GM12892 (cell line): Measurements from ENCODE around the gene PDZRN4. TPM values are rescaled to one million over a fixed set of nuclear protein-coding genes. Genes with fewer than 3 reads are reported as not detected.
"Not testable (repeated sequence)": the region's sequence is repeated elsewhere in the genome, so short reads cannot be mapped to it uniquely, and the experiment has no call there.

Experiments
- DNase-seq: peaks from one replicate; pipeline ENCODE4 v3.0.0; 2011; ENCODE audit not compliant: insufficient read length
- FAIRE-seq: peaks from 2 replicates; lab custom pipeline; 2011; peaks lifted over from hg19 to GRCh38; lab: Jason Lieb, UNC
- POLR2A ChIP-seq: IDR thresholded peaks from 2 replicates; pipeline ENCODE4 v1.6.1; 2011; ENCODE audit warnings: low read depth, low read length, control low read depth
- POLR2AphosphoS5 ChIP-seq: IDR thresholded peaks from 2 replicates; pipeline ENCODE4 v1.6.1; 2011; ENCODE audit warnings: low read depth, low read length, control low read depth
- TAF1 ChIP-seq: IDR thresholded peaks from 2 replicates; pipeline ENCODE4 v1.6.1; 2011; ENCODE audit warnings: low read depth, mild to moderate bottlenecking, control low read depth, low read length, borderline replicate concordance
- polyA plus RNA-seq: library from polyadenylated mRNA; unstranded; fragments of >200 nt; gene quantifications from one replicate; pipeline ENCODE4 v1.2.1, GENCODE V29; 2012; ENCODE audit warnings: missing spikeins, inconsistent platforms; ENCODE audit not compliant: missing spikeins

Gene PDZRN4
- not detected for polyA plus RNA-seq

DNA sequence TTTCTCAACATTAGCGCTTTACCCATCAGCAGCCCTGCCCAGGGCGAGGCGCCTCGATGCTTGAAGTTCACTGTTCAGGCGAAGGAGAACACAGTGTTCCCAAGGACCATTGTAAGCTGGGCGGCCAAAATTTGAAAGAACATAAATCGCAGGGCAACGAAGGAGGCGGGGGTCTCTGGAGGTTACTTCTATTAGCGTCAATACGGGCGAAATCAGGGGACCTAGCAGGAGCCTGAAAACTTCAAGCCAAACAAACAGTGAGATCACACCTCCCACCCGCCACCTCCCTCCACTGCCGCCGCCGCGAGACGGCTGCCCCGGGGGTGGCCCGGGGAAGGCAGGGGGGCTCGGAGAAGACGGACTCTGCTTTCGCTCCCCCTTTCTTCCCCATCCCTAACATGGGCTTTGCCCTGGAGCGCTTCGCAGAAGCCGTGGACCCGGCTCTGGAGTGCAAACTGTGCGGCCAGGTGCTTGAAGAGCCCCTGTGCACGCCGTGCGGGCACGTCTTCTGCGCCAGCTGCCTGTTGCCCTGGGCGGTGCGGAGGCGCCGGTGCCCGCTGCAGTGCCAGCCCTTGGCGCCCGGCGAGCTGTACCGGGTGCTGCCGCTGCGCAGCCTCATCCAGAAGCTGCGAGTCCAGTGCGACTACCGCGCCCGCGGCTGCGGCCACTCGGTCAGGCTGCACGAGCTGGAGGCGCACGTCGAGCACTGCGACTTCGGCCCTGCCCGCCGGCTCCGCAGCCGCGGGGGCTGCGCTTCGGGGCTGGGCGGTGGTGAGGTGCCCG lies at the start of gene PDZRN4:
Gene PDZRN4 (plus strand): TSS at position 263 of the 783 bp plus-strand sequence.
- TF ChIP-seq POLR2A (no peak), POLR2AphosphoS5 (no peak), TAF1 (no peak)
- FAIRE-seq = no peak
- no peak for DNase-seq

DNA sequence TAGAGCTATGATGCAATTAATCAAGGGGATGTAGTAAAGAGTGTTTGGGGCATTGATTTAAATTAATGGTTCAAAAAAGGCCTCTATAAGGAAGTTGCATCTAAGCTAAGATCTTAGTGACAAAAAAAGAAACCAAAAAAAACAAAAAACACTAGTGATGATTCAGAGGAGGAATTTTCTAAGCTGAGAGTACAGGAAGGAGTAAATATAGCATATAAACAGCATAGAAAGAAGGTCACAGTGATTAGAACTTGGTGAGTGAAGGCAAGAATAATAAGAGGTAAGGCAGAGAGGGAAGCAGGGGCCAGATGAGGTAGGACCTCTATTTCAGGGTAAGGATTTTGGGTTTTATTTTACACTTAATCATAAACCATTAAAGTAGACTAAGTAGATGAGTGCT lies 48.0 kb upstream of the PDZRN4 start:
- FAIRE-seq (no peak), DNase-seq (no peak)
- TF ChIP-seq TAF1 (no peak), POLR2A (no peak), POLR2AphosphoS5 (no peak)

DNA sequence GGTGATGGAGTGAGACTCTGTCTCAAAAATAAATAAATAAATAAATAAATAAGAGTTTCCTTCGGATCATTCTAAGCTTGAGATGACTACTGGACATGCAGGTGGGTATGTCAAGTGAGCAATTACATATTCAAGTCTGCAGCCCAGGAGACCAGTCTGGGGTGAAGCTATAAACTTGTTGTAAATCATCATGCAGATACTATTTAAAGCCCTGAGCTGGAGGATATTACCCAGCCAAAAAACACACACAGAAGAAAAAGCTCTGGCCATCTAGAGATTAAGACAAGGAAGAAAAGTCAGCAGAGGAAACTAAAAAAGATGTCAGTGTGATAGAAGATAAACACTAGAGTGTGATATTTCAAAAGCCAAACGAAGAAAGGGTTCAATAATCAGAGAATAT lies 47.0 kb upstream of the PDZRN4 start:
- no peak for FAIRE-seq
- TF ChIP-seq TAF1 (no peak), POLR2AphosphoS5 (no peak), POLR2A (no peak)
- no peak for DNase-seq

DNA sequence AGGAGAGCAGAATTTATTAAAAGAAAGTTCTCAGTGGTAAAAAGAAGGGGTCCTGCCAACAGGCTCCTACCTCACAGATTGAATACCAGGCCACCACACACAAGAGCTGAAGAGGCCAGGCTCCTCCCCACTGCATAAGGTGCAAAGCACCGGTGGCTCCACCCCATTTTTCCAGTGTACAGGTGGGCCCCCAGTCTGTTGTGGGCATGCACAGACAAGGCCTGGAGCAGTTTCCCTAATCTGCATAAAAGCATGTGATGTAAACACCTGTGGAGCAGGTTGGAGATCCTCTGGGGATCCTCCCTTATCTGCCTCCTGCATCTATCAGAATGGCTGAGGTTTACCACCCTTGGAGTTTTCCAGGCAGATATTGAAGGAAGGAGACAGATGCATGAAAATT lies 45.7 kb upstream of the PDZRN4 start:
- FAIRE-seq (no peak), DNase-seq (no peak)
- TF ChIP-seq POLR2A (no peak), TAF1 (no peak)

DNA sequence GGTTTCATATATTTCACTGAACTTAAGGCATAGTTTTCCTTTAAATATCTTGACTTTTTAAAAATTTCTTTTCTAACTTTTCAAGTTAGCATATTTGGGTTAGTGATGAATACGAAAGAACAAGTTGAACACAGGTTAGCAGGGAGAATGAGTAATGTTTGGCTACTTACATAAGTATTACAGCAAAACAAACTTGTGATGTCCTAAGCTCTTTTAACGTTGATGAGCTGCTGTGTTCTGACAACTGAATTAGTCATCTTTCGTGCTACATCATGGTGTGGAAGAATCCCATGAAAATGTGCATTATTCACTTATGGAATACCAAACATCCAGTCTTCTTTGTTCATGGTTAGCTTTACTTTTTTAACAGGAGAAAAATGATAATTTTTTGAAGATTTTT lies 36.3 kb upstream of the PDZRN4 start:
- FAIRE-seq (no peak), DNase-seq (no peak)
- no peak for TF ChIP-seq POLR2A
- TF ChIP-seq POLR2AphosphoS5 = no peak
- TF ChIP-seq TAF1 = no peak

DNA sequence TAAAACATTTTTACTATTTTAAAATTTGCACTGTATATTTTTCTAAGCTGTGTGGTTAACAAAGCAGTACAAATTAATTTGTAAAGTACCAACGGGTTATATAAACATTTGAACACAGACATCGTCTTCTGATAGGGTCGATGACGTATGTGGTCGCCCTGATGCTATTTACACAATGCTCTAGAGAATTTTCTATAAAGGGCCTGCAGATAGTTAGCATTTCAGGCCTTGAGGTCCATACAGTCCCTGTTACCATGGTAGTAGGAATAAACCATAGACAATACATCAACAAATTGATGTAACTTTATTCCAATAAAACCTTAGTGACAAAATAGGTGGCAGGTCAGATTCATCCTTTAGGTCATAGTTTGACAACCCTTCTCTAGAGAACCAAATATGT lies 25.7 kb upstream of the PDZRN4 start:
- no peak for DNase-seq

DNA sequence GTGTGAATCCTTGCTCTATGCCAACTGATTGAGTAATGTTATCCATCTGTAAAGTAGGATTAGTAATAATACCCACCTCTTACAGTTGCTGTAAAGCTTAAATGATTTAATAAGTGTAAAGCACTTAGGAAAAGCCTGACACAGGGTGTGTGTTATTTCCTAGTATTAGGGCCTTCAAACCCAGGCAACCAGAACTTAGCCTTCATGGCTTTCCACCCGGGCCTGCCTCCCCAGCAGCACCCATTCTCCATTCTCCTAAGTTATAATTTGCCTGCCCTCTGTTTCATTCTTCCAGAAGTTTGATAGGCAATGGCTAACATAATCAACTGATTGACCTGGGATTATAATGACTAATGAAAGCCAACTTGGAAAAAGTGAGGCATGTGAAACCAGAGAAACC lies 20.4 kb upstream of the PDZRN4 start:
- TF ChIP-seq TAF1 (no peak), POLR2AphosphoS5 (no peak), POLR2A (no peak)
- DNase-seq (no peak), FAIRE-seq (no peak)

More for the DNA sequence above, 25.7 kb upstream of the PDZRN4 start:
- FAIRE-seq = no peak
- no peak for TF ChIP-seq POLR2AphosphoS5
- TF ChIP-seq POLR2A = no peak
- TF ChIP-seq TAF1 = no peak

DNA sequence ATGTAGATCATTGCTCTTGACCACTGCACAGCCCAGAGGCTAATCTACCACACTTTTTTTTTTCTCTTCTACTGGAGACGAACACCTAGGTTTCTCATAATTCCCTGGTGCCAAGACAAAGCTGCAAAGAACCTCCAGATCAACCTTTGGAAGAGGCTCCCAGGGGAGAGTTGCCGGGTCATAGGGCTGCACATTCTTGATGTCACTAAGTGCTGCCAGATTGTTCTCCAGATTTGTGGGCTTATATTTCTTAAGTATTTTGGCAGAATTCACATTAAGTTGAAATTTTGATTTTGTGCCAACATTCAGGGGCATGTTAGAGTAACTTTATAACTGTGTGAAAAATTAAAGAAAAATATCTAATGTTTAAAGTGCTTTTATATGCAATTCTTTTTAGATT lies 13.5 kb upstream of the PDZRN4 start:
- DNase-seq (no peak), FAIRE-seq (no peak)
- TF ChIP-seq POLR2AphosphoS5 (no peak), POLR2A (no peak), TAF1 (no peak)

DNA sequence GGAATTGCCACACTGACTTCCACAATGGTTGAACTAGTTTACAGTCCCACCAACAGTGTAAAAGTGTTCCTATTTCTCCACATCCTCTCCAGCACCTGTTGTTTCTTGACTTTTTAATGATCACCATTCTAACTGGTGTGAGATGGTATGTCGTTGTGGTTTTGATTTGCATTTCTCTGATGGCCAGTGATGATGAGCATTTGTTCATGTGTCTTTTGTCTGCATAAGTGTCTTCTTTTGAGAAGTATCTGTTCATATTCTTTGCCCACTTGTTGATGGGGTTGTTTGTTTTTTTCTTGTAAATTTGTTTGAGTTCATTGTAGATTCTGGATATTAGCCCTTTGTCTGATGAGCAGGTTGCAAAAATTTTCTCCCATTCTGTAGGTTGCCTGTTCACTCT lies 8.6 kb upstream of the PDZRN4 start:
- not testable (repeated sequence) for FAIRE-seq, DNase-seq

DNA sequence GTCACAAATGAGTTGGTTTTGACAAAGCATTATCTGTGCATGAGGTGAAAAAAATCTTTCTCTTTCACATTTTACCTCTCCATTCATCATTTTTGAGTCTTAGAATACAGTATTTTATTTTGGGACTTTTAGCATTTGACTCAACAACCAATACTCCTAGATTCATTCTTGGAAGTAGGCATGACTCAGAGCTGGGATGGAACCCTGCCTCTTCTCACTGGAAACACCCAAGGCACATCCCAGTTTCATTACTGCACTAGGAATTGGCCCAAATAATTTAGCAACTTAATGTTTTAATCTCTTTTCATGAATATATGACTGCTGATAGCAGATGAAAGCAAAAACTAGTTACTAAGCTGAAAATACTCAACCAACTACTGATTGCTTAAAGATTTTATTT lies 3.3 kb upstream of the PDZRN4 start:
- no peak for TF ChIP-seq POLR2AphosphoS5
- no peak for TF ChIP-seq TAF1
- no peak for TF ChIP-seq POLR2A
- FAIRE-seq (no peak), DNase-seq (no peak)

DNA sequence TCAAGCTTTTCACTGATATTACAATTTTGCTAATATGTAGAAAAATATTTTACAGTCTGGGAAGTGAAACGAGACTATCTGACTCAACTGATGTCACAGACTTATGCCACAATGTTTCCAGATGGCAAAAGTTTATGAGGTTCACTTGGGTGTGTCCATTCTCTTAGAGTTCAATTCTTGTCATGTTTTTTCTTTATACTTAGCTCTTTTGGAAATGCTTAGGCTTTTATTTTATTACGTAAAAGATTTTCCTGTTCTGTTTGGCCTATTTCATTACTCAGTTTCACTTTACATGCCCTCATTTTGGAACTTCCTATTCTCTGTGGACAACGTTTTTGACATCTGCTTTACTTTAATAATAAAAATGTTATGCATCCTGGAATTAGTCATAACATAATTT lies 2.1 kb upstream of the PDZRN4 start:
- FAIRE-seq (no peak), DNase-seq (no peak)
- no peak for TF ChIP-seq TAF1
- TF ChIP-seq POLR2A = no peak
- TF ChIP-seq POLR2AphosphoS5 = no peak

DNA sequence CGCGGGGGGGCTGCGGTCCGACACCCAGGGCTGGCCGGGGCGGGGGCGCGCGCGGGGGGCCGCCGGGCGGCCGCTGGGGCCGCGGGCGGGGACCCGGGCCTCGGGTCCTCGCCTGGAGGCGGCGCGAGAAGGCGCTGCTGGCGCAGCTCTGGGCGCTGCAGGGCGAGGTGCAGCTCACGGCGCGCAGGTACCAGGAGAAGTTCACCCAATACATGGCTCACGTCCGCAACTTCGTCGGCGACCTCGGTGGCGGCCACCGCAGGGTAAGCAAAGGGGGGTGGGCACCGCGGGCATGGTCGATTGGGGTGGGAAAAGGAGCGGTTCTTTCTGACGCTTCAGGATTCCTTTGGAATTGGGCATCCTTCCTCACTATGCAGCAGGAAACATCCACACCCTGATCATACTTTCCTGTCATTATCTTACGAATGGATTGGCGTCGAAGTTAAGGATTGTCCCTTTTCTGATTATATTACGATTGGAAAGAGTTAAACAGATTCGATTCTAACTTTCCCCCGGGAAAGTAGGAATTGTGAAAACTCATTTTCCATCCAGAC lies 798 bp downstream of the PDZRN4 start:
- no peak for FAIRE-seq
- DNase-seq = no peak
- TF ChIP-seq TAF1 (no peak), POLR2AphosphoS5 (no peak), POLR2A (no peak)
